SH-SY5Y (cell line): Measurements from ENCODE around the gene OMG.

ENCODE experiments used
- GATA2 ChIP-seq: IDR thresholded peaks from 2 replicates; pipeline ENCODE4 v1.6.1; 2011; ENCODE audit warnings: mild to moderate bottlenecking, low read depth, low read length
- GATA3 ChIP-seq: IDR thresholded peaks from 2 replicates; pipeline ENCODE4 v1.6.1; 2011; ENCODE audit warnings: low read depth, mild to moderate bottlenecking, low read length, moderate library complexity

DNA sequence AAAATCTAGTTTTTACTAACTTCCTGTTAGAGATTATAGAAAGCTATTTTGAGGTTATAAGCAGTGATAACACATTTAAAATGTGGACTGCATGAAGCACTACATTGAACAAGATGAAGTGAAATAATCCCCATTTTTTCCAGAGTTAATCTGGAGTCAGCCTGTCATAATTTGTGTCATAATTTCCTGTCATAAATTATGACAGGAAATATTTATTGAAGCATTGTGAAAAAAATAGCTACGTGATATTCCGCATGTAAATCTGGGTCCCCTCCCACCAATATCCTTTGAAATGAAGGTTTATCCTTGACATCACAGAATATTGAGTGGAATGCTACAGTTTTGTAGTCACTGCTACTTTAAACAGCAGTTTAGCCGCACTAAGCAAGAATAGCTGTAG is 40.1 kb downstream of the OMG start:
- no peak for TF ChIP-seq GATA3
- TF ChIP-seq GATA2: no peak
